Psoas muscle (tissue), 8 donors: ENCODE measurements around the gene COL23A1. TPM values are rescaled to one million over a fixed set of nuclear protein-coding genes. Genes with fewer than 3 reads are reported as not detected.

Experiments
- ATAC-seq, 4 donors: fragments of 200-7000 bp; cut with Tn5 transposase; one replicate each; pipeline ENCODE4 v1.9.1; 2020; ENCODE audit warnings: moderate library complexity in 3 of 4, mild to moderate bottlenecking in 2 of 4
- DNase-seq, 2 donors: peaks; one replicate each; pipeline ENCODE4 v3.0.0-alpha.2; 2020
- H3K27ac ChIP-seq: fragments of 200-600 bp; one replicate; pipeline ENCODE4 v1.8.0; 2022
- H3K27me3 ChIP-seq, 3 donors: fragments of 200-600 bp in 1 of 3; one replicate each; pipeline versions ENCODE4 v1.6.1 to v1.8.0; 2013 to 2022; ENCODE audit warnings: low read length in 2 of 3, mild to moderate bottlenecking in 2 of 3, moderate library complexity in 1 of 3; ENCODE audit not compliant: insufficient read depth in 3 of 3
- H3K36me3 ChIP-seq, 2 donors: fragments of 200-600 bp in 1 of 2; one replicate each; pipeline versions ENCODE4 v1.6.1 to v1.8.0; 2013 to 2022; ENCODE audit warnings: low read depth in 1 of 2, mild to moderate bottlenecking in 1 of 2, moderate library complexity in 1 of 2; ENCODE audit not compliant: insufficient read depth in 1 of 2
- H3K4me1 ChIP-seq: fragments of 200-600 bp; one replicate; pipeline ENCODE4 v1.8.0; 2022
- H3K4me3 ChIP-seq: fragments of 200-600 bp; one replicate; pipeline ENCODE4 v1.8.0; 2022; ENCODE audit warnings: mild to moderate bottlenecking
- H3K9me3 ChIP-seq: fragments of 200-600 bp; one replicate; pipeline ENCODE4 v1.8.0; 2022
- CTCF ChIP-seq: fragments of 200-600 bp; IDR thresholded peaks from one replicate; pipeline ENCODE4 v1.8.0; 2022; ENCODE audit warnings: antibody characterized with exemption
- WGBS, 3 donors: extraction: QIAGEN DNeasy Blood & Tissue Kit; methylation state at CpG; one replicate each; pipeline versions ENCODE4 v1.1.6 to v1.1.7; 2013; 5-methylcytosine and 5-hydroxymethylcytosine counted together
- intact Hi-C, 2 donors: fragments of 100-400 bp; cut with DNase I; formaldehyde crosslinking; loops; one replicate each; pipeline versions ENCODE4 v1.11.0 to v1.14.2; 2022
- polyA plus RNA-seq, 3 donors: library from polyadenylated mRNA; stranded (reverse); fragments of 200-250 nt; gene quantifications; one replicate each; pipeline ENCODE4 v1.2.3, GENCODE V29; 2013
- total RNA-seq, 4 donors: library from RNA; stranded (reverse); fragmentation: NEBNext Ultra II Directional in 2 of 4; extraction: Animal tissue kit (Norgen Biotek cat#: 25700) in 2 of 4; gene quantifications; one replicate each; pipeline versions ENCODE4 v1.2.1 to v1.2.4, GENCODE V29; 2021 to 2023
- donor health status: healthy with polysubstance abuse.
- donor health status: DM: no; HTN: no; CAD: no; lungs with moderate emphysema.
- donor health status: Bipolar disorder and iron deficiency.
- donor health status: healthy.
- donor health status: DM: yes; HTN: yes; CAD: no.
- donor health status: DM: no; HTN: no; CAD: no.
- donor health status: DM: no; HTN: no; CAD: no.
- donor health status: DM: yes; HTN: yes; CAD: no.

The COL23A1 gene
- total and polyA plus RNA-seq, 7 donors: 0.66 to 3.0 (median 1.2) TPM

DNA sequence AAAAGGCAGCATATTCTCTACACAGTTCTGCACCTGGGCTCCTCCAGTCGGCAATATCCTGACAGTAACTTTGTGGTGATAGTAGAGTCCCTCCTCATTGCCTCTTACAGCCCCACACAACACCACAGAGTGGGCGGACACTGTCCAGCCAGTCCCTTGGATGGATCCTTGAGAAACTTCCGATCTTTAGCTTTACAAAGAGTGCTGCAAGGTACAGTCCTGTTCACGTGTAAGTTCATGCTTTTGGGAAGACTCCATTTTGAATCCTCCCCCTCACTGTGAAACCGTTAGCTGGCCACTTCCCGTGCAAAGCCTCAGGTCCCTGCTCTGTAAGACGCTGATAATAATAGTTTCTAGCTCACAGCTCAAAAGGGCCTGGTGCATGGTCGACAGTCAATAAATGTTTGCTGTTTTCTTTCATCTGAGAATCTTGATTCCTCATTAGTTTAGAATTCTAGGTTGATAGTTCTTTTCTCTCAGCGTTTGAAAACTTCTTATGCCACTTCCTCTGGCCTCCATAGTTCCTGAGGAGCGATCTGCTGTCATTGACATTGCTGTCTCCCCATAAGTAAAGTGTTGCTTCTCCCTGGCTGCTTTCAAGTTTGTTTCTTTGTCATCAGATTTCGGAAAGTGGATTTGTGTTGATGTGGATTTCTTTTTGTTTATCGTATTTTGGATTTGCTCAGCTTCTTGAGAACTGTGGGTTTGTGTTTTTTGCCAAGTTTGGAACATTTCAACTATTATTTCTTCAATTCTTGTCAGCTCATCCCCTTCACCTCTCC, 82.9 kb downstream of the COL23A1 start:
- H3K27ac ChIP-seq: no peak overlapping the region
- intact Hi-C loops: no loop called here
- no peak overlapping the region for H3K4me3 ChIP-seq
- DNase-seq (no peak), ATAC-seq (no peak)
- TF ChIP-seq CTCF: no peak
- no peaks in the 10 kb centered on the region for H3K27me3 ChIP-seq
- H3K9me3 ChIP-seq: no peaks in the 10 kb centered on the region
- H3K4me1 ChIP-seq: no peaks in the 10 kb centered on the region
- WGBS, 3 donors: 91 to 93% (median 91%) methylated on average over 12 of the region's 12 CpGs
- no peaks in the 10 kb centered on the region for H3K36me3 ChIP-seq

GRCh38 chr5:178505639-178506407, 84.4 kb downstream of the COL23A1 start:
- H3K27ac ChIP-seq: no peak overlapping the region

GRCh38 chr5:178504340-178504960, 85.7 kb downstream of the COL23A1 start:
- Histone ChIP-seq H3K27me3 (no peaks in the 10 kb centered on the region), H3K4me1 (no peaks in the 10 kb centered on the region), H3K4me3 (no peak overlapping the region), H3K9me3 (no peaks in the 10 kb centered on the region), H3K27ac (no peak overlapping the region), H3K36me3 (no peaks in the 10 kb centered on the region)
- TF ChIP-seq CTCF: no peak
- no peak for DNase-seq
- ATAC-seq: no peak
- 64 to 70% (median 70%) methylated on average over 11 of the region's 11 CpGs for WGBS, 3 donors
- intact Hi-C loops: no loop called here

More at GRCh38 chr5:178505639-178506407, 84.4 kb downstream of the COL23A1 start:
- ATAC-seq (no peak), DNase-seq (no peak)
- H3K4me1 ChIP-seq: no peaks in the 10 kb centered on the region
- H3K4me3 ChIP-seq: no peak overlapping the region
- H3K27me3 ChIP-seq: no peaks in the 10 kb centered on the region
- WGBS, 3 donors: 83 to 87% (median 84%) methylated on average over 13 of the region's 13 CpGs
- no peaks in the 10 kb centered on the region for H3K36me3 ChIP-seq
- no peak for TF ChIP-seq CTCF
- H3K9me3 ChIP-seq: no peaks in the 10 kb centered on the region
- intact Hi-C loops: no loop called here

DNA sequence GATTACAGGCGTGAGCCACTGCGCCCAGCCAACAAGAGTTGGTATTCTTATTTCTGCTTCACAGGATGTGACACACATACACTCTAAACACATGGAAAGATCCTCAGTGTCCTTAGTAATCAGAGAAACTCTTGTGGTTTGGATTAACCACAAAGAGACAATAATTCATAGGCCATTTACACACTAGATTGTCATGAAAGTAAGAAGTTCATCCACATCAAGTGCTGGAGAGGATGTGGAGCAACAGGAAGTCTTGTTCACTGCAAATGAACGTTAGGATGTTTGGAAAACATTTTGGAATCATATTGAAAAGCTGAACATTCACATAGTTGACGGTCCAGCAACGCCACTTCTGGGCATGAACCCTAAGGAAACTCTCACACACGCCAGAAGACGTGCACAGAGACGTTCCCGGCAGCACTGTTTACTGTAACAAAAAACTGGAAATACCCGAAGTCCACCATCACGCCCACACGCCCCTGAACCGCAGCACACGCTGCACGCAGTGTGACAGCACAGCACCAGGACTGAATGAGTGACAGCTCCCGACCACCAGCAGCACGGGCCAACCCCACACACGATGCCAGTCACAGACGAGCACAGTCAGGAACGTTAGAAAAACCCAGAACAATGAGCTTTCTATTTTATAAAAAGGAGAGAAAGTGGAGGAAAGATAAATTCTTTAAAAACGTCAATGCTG, 87.6 kb downstream of the COL23A1 start:
- WGBS, 3 donors: 88 to 92% (median 89%) methylated on average over 21 of the region's 21 CpGs
- Histone ChIP-seq H3K36me3 (no peaks in the 10 kb centered on the region), H3K27me3 (no peaks in the 10 kb centered on the region), H3K4me3 (no peak overlapping the region), H3K27ac (no peak overlapping the region), H3K9me3 (no peaks in the 10 kb centered on the region), H3K4me1 (no peaks in the 10 kb centered on the region)
- intact Hi-C loops: no loop called here
- no peak for DNase-seq
- no peak for ATAC-seq
- no peak for TF ChIP-seq CTCF
